CD4-positive, CD25-positive, alpha-beta regulatory T cell (primary cell): Measurements from ENCODE around the gene PIEZO1. TPM values are rescaled to one million over a fixed set of nuclear protein-coding genes. Genes with fewer than 3 reads are reported as not detected.

Experiments used
- ATAC-seq, 2 donors: fragments of 150-1000 bp; cut with Tn5 transposase; one replicate each; pipeline ENCODE4 v1.10.0; 2021; ENCODE audit warnings: low read depth in 2 of 2, moderate number of reproducible peaks in 2 of 2, moderate library complexity in 1 of 2
- DNase-seq, 3 donors: peaks; one replicate each; pipeline versions ENCODE4 v3.0.0 to v3.0.0-alpha.2; 2012 to 2022; ENCODE audit warnings: mixed read lengths in 1 of 3
- H3K27ac ChIP-seq: one replicate; pipeline ENCODE4 v1.7.0; 2013; ENCODE audit warnings: mild to moderate bottlenecking, low read length; ENCODE audit not compliant: insufficient read depth, poor library complexity, severe bottlenecking
- H3K27me3 ChIP-seq: one replicate; pipeline ENCODE4 v1.7.0; 2013; ENCODE audit warnings: low read length; ENCODE audit not compliant: control insufficient read depth, insufficient read depth
- H3K36me3 ChIP-seq: one replicate; pipeline ENCODE4 v1.7.0; 2013; ENCODE audit warnings: mild to moderate bottlenecking, low read length, moderate library complexity; ENCODE audit not compliant: control insufficient read depth, insufficient read depth
- H3K4me1 ChIP-seq: 2 replicates; pipeline ENCODE4 v1.7.0; 2013; ENCODE audit warnings: mild to moderate bottlenecking, low read length; ENCODE audit not compliant: insufficient read depth, control insufficient read depth, poor library complexity, severe bottlenecking
- H3K4me3 ChIP-seq: one replicate; pipeline ENCODE4 v1.7.0; 2013; ENCODE audit warnings: low read depth, mild to moderate bottlenecking, low read length, moderate library complexity
- H3K9me3 ChIP-seq, 2 experiments: 1 replicate in 1 of 2; 2 replicates in 1 of 2; pipeline ENCODE4 v1.7.0; 2013; ENCODE audit warnings: low read length in 2 of 2, mild to moderate bottlenecking in 1 of 2, moderate library complexity in 1 of 2; ENCODE audit not compliant: control insufficient read depth in 2 of 2
- H3K27ac Mint-ChIP-seq, 3 donors: one replicate each; pipeline ENCODE4 v1.8.0; 2020 to 2022; ENCODE audit warnings: mild to moderate bottlenecking in 3 of 3, mixed read lengths in 3 of 3, moderate library complexity in 2 of 3
- H3K27me3 Mint-ChIP-seq: one replicate; pipeline ENCODE4 v1.8.0; 2022; ENCODE audit warnings: mild to moderate bottlenecking, mixed read lengths
- H3K36me3 Mint-ChIP-seq: one replicate; pipeline ENCODE4 v1.8.0; 2020; ENCODE audit warnings: mixed read lengths
- H3K4me1 Mint-ChIP-seq, 4 donors: one replicate each; pipeline ENCODE4 v1.8.0; 2020 to 2022; ENCODE audit warnings: mixed read lengths in 4 of 4, mild to moderate bottlenecking in 1 of 4
- H3K4me3 Mint-ChIP-seq, 4 donors: one replicate each; pipeline ENCODE4 v1.8.0; 2020 to 2022; ENCODE audit warnings: mild to moderate bottlenecking in 4 of 4, mixed read lengths in 4 of 4, moderate library complexity in 3 of 4
- H3K9me3 Mint-ChIP-seq, 7 donors: one replicate each; pipeline ENCODE4 v1.8.0; 2020 to 2022; ENCODE audit warnings: mixed read lengths in 7 of 7, mild to moderate bottlenecking in 3 of 7, moderate library complexity in 2 of 7
- polyA plus RNA-seq, 4 donors: library from polyadenylated mRNA; unstranded; fragments of 300-500 nt; fragmentation: Illumina TruSeq; gene quantifications; one replicate each; pipeline ENCODE4 v1.2.3, GENCODE V29; 2021
- total RNA-seq: library from RNA; stranded (reverse); gene quantifications from one replicate; pipeline ENCODE4 v1.2.3, GENCODE V29; 2022

Gene PIEZO1
- total and polyA plus RNA-seq, 5 donors from 2014 or later = 18.1 to 337 (median 20.2) TPM

GRCh38 chr16:88681709-88682451 is 103.1 kb downstream of the PIEZO1 start:
- no peaks in the 10 kb centered on the region for H3K27me3 Mint-ChIP-seq
- peak overlapping the region; percentile 94 to 98 (median 95) for H3K27ac Mint-ChIP-seq
- H3K4me3 ChIP-seq = peak overlapping the region; percentile 19
- DNase-seq (peak; percentile 19 to 84 (median 60)), ATAC-seq (peak; percentile 48 to 66)
- H3K36me3 ChIP-seq = peaks cover 26% of the 10 kb centered on the region
- H3K36me3 Mint-ChIP-seq = peaks cover 3% of the 10 kb centered on the region
- H3K4me1 Mint-ChIP-seq = peaks cover 10 to 46% (median 28%) of the 10 kb centered on the region in 4 donors
- peak overlapping the region; percentile 84 to 95 (median 90) for H3K4me3 Mint-ChIP-seq
- H3K27ac ChIP-seq = peak overlapping the region; percentile 75
- H3K9me3 Mint-ChIP-seq = peaks cover 0 to 1% (median 0%) of the 10 kb centered on the region in 7 donors
- H3K27me3 ChIP-seq = no peaks in the 10 kb centered on the region
- no peaks in the 10 kb centered on the region for H3K9me3 ChIP-seq
- peaks cover 52% of the 10 kb centered on the region for H3K4me1 ChIP-seq

- peaks cover 10 to 46% (median 28%) of the 10 kb centered on the region in 4 donors for H3K4me1 Mint-ChIP-seq
- H3K27me3 Mint-ChIP-seq = no peaks in the 10 kb centered on the region
- Histone ChIP-seq H3K36me3 (peaks cover 31% of the 10 kb centered on the region), H3K4me1 (peaks cover 48% of the 10 kb centered on the region), H3K27me3 (no peaks in the 10 kb centered on the region), H3K27ac (peak overlapping the region; percentile 75), H3K9me3 (no peaks in the 10 kb centered on the region), H3K4me3 (no peak overlapping the region)
- H3K27ac Mint-ChIP-seq = peak overlapping the region; percentile 94 to 98 (median 95)
- peak overlapping the region; percentile 84 to 95 (median 90) for H3K4me3 Mint-ChIP-seq
- ATAC-seq (peak in 1 of 2 donors; percentile 21), DNase-seq (peak; percentile 38 to 79 (median 55))
- peaks cover 0 to 1% (median 0%) of the 10 kb centered on the region in 7 donors for H3K9me3 Mint-ChIP-seq
- peaks cover 3% of the 10 kb centered on the region for H3K36me3 Mint-ChIP-seq
Observed at GRCh38 chr16:88681084-88681680, 103.8 kb downstream of the PIEZO1 start.

GRCh38 chr16:88680554-88681083 is 104.4 kb downstream of the PIEZO1 start:
- Mint-ChIP-seq H3K4me1 (peaks cover 10 to 46% (median 28%) of the 10 kb centered on the region in 4 donors), H3K9me3 (peaks cover 0 to 1% (median 0%) of the 10 kb centered on the region in 7 donors), H3K27me3 (no peaks in the 10 kb centered on the region), H3K36me3 (peaks cover 3% of the 10 kb centered on the region), H3K27ac (peak overlapping the region in 1 of 3 donors; percentile 20), H3K4me3 (peak overlapping the region; percentile 84 to 95 (median 90))
- peaks cover 45% of the 10 kb centered on the region for H3K4me1 ChIP-seq
- H3K27ac ChIP-seq = peak overlapping the region; percentile 75
- peaks cover 31% of the 10 kb centered on the region for H3K36me3 ChIP-seq
- ATAC-seq (no peak), DNase-seq (no peak)
- no peak overlapping the region for H3K4me3 ChIP-seq
- H3K27me3 ChIP-seq = no peaks in the 10 kb centered on the region
- H3K9me3 ChIP-seq = no peaks in the 10 kb centered on the region

- Histone ChIP-seq H3K4me1 (peaks cover 23% of the 10 kb centered on the region), H3K9me3 (no peaks in the 10 kb centered on the region), H3K27ac (no peak overlapping the region), H3K36me3 (peaks cover 31% of the 10 kb centered on the region), H3K4me3 (no peak overlapping the region), H3K27me3 (no peaks in the 10 kb centered on the region)
- no peak overlapping the region for H3K4me3 Mint-ChIP-seq
- H3K36me3 Mint-ChIP-seq = peaks cover 7% of the 10 kb centered on the region
- no peak overlapping the region for H3K27ac Mint-ChIP-seq
- peaks cover 0 to 1% (median 0%) of the 10 kb centered on the region in 7 donors for H3K9me3 Mint-ChIP-seq
- peaks cover 3 to 25% (median 17%) of the 10 kb centered on the region in 4 donors for H3K4me1 Mint-ChIP-seq
- H3K27me3 Mint-ChIP-seq = no peaks in the 10 kb centered on the region
- no peak for ATAC-seq
- no peak for DNase-seq
Observed at GRCh38 chr16:88678224-88678979, 106.6 kb downstream of the PIEZO1 start.

GRCh38 chr16:88677721-88678120 is 107.3 kb downstream of the PIEZO1 start:
- H3K9me3 ChIP-seq = no peaks in the 10 kb centered on the region
- H3K27ac Mint-ChIP-seq = no peak overlapping the region
- DNase-seq (no peak), ATAC-seq (no peak)
- H3K36me3 ChIP-seq = peaks cover 31% of the 10 kb centered on the region
- H3K27me3 ChIP-seq = no peaks in the 10 kb centered on the region
- no peak overlapping the region for H3K4me3 ChIP-seq
- no peaks in the 10 kb centered on the region for H3K27me3 Mint-ChIP-seq
- peaks cover 7% of the 10 kb centered on the region for H3K36me3 Mint-ChIP-seq
- H3K9me3 Mint-ChIP-seq = peaks cover 0 to 1% (median 0%) of the 10 kb centered on the region in 7 donors
- H3K4me3 Mint-ChIP-seq = no peak overlapping the region
- H3K4me1 ChIP-seq = peaks cover 23% of the 10 kb centered on the region
- peaks cover 3 to 21% (median 15%) of the 10 kb centered on the region in 4 donors for H3K4me1 Mint-ChIP-seq
- no peak overlapping the region for H3K27ac ChIP-seq

- H3K4me3 Mint-ChIP-seq = no peak overlapping the region
- DNase-seq = no peak
Observed at GRCh38 chr16:88676502-88677242, 108.3 kb downstream of the PIEZO1 start.

More at GRCh38 chr16:88676502-88677242, 108.3 kb downstream of the PIEZO1 start:
- no peaks in the 10 kb centered on the region for H3K27me3 Mint-ChIP-seq
- H3K4me1 Mint-ChIP-seq = peaks cover under 1 to 12% (median 5%) of the 10 kb centered on the region in 4 donors
- Histone ChIP-seq H3K4me1 (peaks cover 13% of the 10 kb centered on the region), H3K27ac (no peak overlapping the region), H3K27me3 (no peaks in the 10 kb centered on the region), H3K4me3 (no peak overlapping the region), H3K36me3 (peaks cover 31% of the 10 kb centered on the region), H3K9me3 (no peaks in the 10 kb centered on the region)
- peaks cover 0 to 1% (median 0%) of the 10 kb centered on the region in 7 donors for H3K9me3 Mint-ChIP-seq
- H3K36me3 Mint-ChIP-seq = peaks cover 7% of the 10 kb centered on the region
- no peak for ATAC-seq
- H3K27ac Mint-ChIP-seq = no peak overlapping the region
